HG02763 (cell line): ENCODE measurements around the gene PRKAG1.

Experiments used
- ATAC-seq: cut with Tn5 transposase; IDR thresholded peaks from one replicate; pipeline ENCODE4 v1.9.1; 2021; ENCODE audit warnings: mild to moderate bottlenecking, moderate library complexity; ENCODE audit not compliant: unreplicated experiment

The PRKAG1 gene

GRCh38 chr12:49032679-49033447 lies 14.3 kb upstream of the PRKAG1 start:
- no peak for ATAC-seq

GRCh38 chr12:49032276-49032675 lies 13.7 kb upstream of the PRKAG1 start:
- ATAC-seq = no peak

DNA sequence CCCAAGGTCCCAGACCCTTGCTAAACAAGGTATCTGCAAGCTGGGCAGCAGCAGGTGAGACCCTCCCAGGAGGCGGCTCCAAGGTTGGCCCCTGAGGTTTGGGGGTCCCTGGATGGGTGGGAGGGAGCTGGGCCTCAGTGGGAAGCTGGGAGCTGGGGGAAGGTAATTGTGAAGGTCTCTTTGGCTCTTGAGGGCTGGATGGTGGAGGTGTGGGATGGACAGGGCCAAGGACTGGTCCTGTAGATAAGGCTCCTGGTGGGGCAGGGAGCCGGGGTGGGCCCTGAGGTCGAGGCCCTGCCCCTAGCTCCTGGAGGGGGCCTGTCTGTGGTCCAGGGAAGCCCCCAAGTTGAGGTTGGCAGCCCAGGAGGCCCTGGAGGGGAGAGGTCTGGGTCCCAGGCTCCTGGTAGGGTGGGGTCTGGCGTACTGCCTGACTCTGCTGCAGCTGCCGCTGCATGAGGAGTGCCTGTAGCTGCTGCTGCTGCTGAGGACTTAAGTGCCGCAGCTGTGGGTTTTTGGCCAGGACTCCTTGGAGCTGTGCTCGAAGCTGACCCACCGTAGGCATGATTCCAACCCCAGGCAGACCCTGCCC lies 13.1 kb upstream of the PRKAG1 start:
- no peak for ATAC-seq

GRCh38 chr12:49030714-49031572 lies 12.4 kb upstream of the PRKAG1 start:
- no peak for ATAC-seq

DNA sequence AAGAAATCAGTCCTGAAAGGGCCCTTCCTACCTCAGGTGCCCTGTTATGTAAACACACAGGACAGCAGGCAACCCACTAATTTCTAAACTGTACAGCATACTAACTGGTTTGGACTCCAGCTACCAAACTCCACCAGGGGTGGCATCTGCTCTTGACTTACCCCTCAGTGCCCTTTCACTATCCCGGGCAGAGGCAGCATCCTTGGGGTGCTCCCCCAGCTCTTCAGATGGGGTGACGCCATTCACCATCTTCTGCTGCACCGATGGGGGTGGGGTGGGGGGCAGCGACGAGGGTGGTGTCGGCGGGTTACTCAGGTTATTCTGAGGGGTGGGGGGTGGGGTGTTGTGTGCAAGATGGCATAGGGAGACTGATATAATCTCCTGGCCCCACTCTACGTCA lies 11.5 kb upstream of the PRKAG1 start:
- no peak for ATAC-seq

GRCh38 chr12:49028666-49029275 lies 10.2 kb upstream of the PRKAG1 start:
- ATAC-seq = no peak

- no peak for ATAC-seq
These were observed 9.4 kb upstream of the PRKAG1 start for GRCh38 chr12:49027846-49028555.

DNA sequence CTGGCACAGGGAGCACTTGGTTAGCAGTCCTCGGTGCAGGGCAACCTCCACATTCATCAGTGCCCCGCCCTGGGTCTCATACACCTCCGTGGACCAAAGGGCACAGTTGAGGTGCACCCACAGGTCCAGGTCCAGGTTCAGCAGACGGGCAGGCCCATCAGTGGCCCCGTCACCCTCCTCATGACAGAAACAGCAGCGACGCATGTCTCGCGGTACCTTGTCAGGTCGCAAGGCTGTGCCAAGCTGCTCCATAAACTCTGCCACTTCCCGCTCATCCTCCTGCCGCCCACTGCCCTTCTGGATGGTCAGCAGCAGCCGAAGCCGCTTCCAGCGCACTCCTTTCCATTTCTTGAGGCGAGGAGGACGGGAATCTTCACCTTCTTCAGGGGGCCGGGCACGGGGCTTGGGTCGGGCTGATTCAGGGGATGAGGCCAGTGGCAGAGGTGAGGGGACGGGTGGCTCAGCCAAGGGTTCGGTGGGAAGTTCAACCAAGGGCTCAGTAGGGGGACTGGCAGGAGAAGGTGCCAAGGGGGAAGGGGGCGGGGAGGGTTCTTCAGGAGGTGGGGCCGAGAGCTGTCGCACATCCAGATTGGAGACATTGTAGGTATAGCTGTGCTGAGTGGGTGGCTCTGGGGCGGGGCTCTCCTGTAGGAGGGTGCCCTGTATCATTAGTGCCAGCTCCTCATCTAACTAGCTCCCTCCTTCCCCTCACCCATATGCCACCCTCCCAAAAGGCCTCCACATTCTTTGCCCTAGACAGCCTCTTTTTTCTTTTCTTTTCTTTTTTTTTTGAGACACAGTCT lies 8.3 kb upstream of the PRKAG1 start:
- ATAC-seq = no peak

DNA sequence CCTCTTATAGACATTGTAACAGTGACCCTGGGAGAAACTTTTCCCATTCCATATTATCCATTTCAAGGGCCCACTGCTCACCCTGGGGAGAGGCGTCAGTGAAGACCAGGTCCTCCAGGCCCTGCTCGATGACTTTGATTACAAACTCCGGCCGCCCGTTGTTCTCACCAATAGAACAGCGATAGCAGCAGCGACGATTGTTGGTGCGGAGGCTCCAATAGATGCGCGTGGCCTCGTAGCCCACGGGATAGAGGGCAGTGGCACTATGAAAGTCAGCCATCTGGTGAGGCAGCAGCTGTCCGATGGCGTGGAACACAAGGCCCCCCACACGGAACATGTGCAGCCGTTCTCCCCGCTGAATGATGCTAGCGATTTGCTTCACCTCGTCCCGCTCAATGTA lies 7.5 kb upstream of the PRKAG1 start:
- ATAC-seq = no peak

DNA sequence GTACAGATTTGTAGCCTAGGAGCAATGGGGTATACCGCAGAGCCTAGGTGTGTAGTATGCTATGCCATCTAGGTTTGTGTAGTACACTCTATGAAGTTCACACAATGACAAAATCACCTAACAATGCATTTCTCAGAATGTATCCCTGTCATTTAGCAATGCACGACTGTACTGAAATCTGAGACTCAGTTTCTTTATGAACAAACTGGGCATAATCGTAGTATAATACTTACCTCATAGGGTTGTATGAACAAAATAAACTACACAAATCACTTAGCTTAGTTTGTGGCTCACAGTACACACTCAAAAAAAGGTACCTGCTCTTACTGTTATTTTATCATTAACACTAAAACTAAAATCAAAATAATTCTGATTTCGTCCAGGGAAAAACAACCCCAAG lies 6.9 kb upstream of the PRKAG1 start:
- ATAC-seq = no peak

DNA sequence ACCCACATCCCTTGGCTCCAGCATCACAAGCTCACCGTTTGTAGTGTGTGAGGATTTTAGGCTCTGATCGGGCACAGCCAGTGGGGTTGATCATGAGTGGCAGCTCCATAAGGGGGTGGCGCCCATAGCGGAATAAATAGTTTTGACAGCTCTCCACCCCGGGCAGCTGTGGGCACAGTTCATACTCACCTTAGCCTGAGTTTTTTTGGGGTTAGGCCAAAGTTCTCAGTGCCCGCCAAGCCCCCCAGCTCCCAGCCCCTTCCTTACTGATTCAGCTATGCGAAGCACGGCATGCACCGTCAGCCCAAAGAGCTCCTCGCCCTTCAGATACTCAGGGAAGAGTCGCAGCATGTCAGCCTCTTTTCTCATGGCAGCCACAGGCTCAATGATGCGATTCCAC lies 6.0 kb upstream of the PRKAG1 start:
- ATAC-seq = no peak

DNA sequence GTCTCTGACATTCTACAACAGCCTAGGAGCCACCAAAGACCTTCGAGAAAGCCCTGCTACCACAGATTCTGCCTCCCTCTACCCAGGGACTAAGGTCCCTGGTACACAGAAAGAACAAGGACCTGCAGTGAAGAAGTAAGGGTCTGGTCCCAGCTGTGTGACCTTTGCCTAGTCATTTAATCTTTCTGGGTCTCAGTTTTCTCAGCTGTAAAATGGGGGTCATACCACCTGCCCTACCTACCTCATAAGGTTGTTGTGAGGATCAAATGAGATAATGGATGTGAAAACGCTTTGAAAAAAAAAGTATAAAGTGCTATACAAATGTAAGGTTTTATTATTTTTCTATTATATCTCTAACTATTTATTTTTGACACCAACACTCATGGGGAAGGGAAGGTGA lies 5.2 kb upstream of the PRKAG1 start:
- ATAC-seq = no peak

DNA sequence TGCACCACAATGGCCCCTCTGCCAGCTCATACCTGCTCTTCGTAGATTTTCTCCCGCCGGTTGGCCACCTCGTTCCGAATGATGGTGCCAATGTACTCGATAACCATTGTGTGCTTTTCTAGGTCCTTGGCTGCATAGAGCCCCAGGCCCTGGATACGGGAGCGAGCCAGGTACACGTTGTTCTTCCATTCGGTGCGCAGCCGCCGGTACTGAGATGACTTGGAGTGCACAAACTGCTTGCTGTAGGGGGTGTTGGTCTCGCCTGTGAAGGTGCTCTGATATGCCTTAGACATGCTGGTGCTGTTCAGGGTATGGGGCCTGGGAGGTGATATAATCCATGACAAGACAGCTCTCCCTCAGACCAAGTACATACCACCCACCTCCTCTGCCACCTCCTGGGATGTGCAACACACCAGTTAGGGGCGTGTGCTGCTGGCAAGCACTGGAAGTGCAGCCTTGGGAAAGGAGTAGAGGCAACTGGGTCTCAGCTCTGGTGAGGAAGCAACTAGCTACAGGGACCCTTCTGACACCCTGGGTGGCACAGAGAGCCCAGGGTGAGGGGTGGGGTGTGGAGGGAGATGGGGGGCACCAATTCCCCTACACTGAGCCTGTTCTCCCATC lies 4.1 kb upstream of the PRKAG1 start:
- no peak for ATAC-seq

GRCh38 chr12:49021292-49021915 lies 2.8 kb upstream of the PRKAG1 start:
- no peak for ATAC-seq

DNA sequence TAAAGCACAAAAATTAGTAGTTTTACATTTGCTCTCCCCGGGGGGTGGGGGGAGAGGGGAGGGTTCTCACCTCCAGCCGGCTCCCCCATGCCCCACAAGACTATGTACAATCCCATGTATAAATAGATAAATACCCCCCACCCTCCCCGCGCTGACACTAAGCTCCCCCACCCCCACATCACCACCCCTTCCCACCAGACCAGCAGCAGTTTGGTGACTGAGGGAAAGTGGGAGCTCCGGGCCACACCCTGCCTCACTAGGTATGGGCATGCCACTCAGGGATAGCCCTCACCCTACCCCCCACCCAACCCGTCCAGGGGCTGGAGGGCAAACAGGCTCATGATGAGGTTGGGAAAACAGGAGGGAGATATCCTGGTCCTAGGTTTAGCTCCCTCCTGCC lies 1.9 kb upstream of the PRKAG1 start:
- ATAC-seq = no peak

GRCh38 chr12:49019443-49020324 lies 1.1 kb upstream of the PRKAG1 start:
- ATAC-seq = no peak

GRCh38 chr12:49019120-49019430 lies 499 bp upstream of the PRKAG1 start:
- peak; percentile 16 for ATAC-seq

- no peak for ATAC-seq
These were observed 700 bp downstream of the PRKAG1 start for GRCh38 chr12:49017891-49018260.
